ENCODE measurements around the gene ZNF652.

DNA sequence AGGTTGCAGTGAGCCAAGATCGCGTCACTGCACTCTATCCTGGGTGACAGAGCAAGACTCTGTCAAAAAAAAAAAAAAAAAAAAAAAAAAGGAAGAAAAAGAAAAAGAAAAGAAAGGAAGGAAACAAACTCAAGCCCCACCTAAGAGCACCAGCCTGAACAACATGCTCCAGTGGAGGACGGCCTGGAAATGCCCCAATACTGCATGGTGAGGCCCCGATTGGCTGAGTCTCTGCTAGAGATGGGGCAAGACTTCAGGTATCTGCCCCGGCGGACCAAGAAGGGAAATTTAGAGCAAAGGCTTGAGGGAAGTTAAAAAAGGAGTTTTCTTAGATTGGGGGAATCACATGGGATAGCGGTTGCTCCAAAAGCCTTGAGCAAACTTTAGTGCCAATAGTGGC lies 10.4 kb upstream of the ZNF652 start:
- TF ChIP-seq CTCF (IDR thresholded peaks at IDR 0.05) = no peak
- TF ChIP-seq POLR2A (IDR thresholded peaks at IDR 0.05) = no peak
